Medulla oblongata (tissue), 1 donor: ENCODE measurements around the gene OGDH.
A peak's percentile ranks its signal among the peaks of the same experiment; 100 is the strongest.
"Not testable (repeated sequence)": the region's sequence is repeated elsewhere in the genome, so short reads cannot be mapped to it uniquely, and the experiment has no call there.

ENCODE experiments used
- DNase-seq: peaks from one replicate; pipeline ENCODE4 v3.0.0-alpha.2; 2015; ENCODE audit errors: extremely low spot score

Gene OGDH

GRCh38 chr7:44606341-44607140 lies at the start of gene OGDH:
OGDH (plus strand) TSS chr7:44606627; CDS start chr7:44624344, 17,717 bp downstream.
- peak; percentile 99 for DNase-seq

- DNase-seq, result no peak
Observed at GRCh38 chr7:44557485-44557884, 48.9 kb upstream of the OGDH start.

- no peak for DNase-seq
Observed at GRCh38 chr7:44559485-44559884, 46.9 kb upstream of the OGDH start.

- no peak for DNase-seq
Observed at GRCh38 chr7:44561481-44561880, 44.9 kb upstream of the OGDH start.

GRCh38 chr7:44561962-44562621 lies 44.3 kb upstream of the OGDH start:
- DNase-seq, result no peak

GRCh38 chr7:44562622-44562962 lies 43.8 kb upstream of the OGDH start:
- not testable (repeated sequence) for DNase-seq

- DNase-seq, result no peak
Observed at GRCh38 chr7:44563171-44563679, 43.2 kb upstream of the OGDH start.

- DNase-seq, result no peak
Observed at GRCh38 chr7:44564606-44565005, 41.8 kb upstream of the OGDH start.

- peak; percentile 75 for DNase-seq
Observed at GRCh38 chr7:44565097-44565794, 41.2 kb upstream of the OGDH start.

GRCh38 chr7:44565795-44566559 lies 40.5 kb upstream of the OGDH start:
- no peak for DNase-seq

GRCh38 chr7:44566680-44567079 lies 39.7 kb upstream of the OGDH start:
- DNase-seq, result no peak

GRCh38 chr7:44567884-44568283 lies 38.5 kb upstream of the OGDH start:
- no peak for DNase-seq

GRCh38 chr7:44568771-44569560 lies 37.5 kb upstream of the OGDH start:
- no peak for DNase-seq

GRCh38 chr7:44569959-44570358 lies 36.5 kb upstream of the OGDH start:
- no peak for DNase-seq

GRCh38 chr7:44572771-44573170 lies 33.7 kb upstream of the OGDH start:
- DNase-seq, result no peak

GRCh38 chr7:44573464-44574286 lies 32.8 kb upstream of the OGDH start, which contains the start of gene DDX56:
DDX56 (minus strand) TSS chr7:44573908; CDS start chr7:44573895, 13 bp downstream.
- DNase-seq, result peak; percentile 97

- DNase-seq, result no peak
Observed at GRCh38 chr7:44574287-44574872, 32.0 kb upstream of the OGDH start.

- DNase-seq, result no peak
Observed at GRCh38 chr7:44575054-44575453, 31.4 kb upstream of the OGDH start.

- DNase-seq, result no peak
Observed at GRCh38 chr7:44576228-44576627, 30.2 kb upstream of the OGDH start.
